WTC11 (cell line): ENCODE measurements around the gene GIMAP4. TPM values are rescaled to one million over a fixed set of nuclear protein-coding genes. Genes with fewer than 3 reads are reported as not detected.

Experiments used
- ATAC-seq: fragments of 200-7000 bp; cut with Tn5 transposase; 2 replicates; pipeline ENCODE4 v1.10.0; 2021; ENCODE audit warnings: mild to moderate bottlenecking, moderate library complexity
- CTCF ChIA-PET: fragments of 300-600 bp; sonication (Branson Sonifier 250); formaldehyde crosslinking; loops from one replicate; lab custom pipeline; 2021; ENCODE audit warnings: antibody characterized with exemption; lab: Charles Lee
- POLR2A ChIA-PET: fragments of 350-600 bp; sonication (Branson Sonifier 250); formaldehyde crosslinking; loops from one replicate; lab custom pipeline; 2021; ENCODE audit warnings: antibody characterized with exemption; lab: Charles Lee
- DNase-seq: peaks from one replicate; pipeline ENCODE4 v3.0.0; 2021; ENCODE audit warnings: low spot score
- H3K27ac Mint-ChIP-seq: 2 replicates; pipeline ENCODE4 v1.8.0; 2021; ENCODE audit warnings: mixed read lengths
- H3K27me3 Mint-ChIP-seq: 2 replicates; pipeline ENCODE4 v1.8.0; 2021; ENCODE audit warnings: low read depth, mild to moderate bottlenecking, moderate library complexity, mixed read lengths
- H3K36me3 Mint-ChIP-seq: 2 replicates; pipeline ENCODE4 v1.8.0; 2021; ENCODE audit warnings: mixed read lengths
- H3K4me1 Mint-ChIP-seq: 2 replicates; pipeline ENCODE4 v1.8.0; 2022; ENCODE audit warnings: mixed read lengths
- H3K4me3 Mint-ChIP-seq: 2 replicates; pipeline ENCODE4 v1.8.0; 2021; ENCODE audit warnings: mild to moderate bottlenecking, moderate library complexity, mixed read lengths
- H3K9me3 Mint-ChIP-seq: 2 replicates; pipeline ENCODE4 v1.8.0; 2021; ENCODE audit warnings: mixed read lengths
- AFF4 ChIP-seq: sonication (generic); formaldehyde crosslinking; IDR thresholded peaks from 2 replicates; pipeline ENCODE4 v1.8.1; 2023; ENCODE audit warnings: mild to moderate bottlenecking, missing genetic modification reagents, borderline replicate concordance
- ATF6 ChIP-seq: sonication (generic); formaldehyde crosslinking; IDR thresholded peaks from 2 replicates; pipeline ENCODE4 v1.8.1; 2023; ENCODE audit warnings: mild to moderate bottlenecking, missing genetic modification reagents
- CREB1 ChIP-seq: sonication (generic); formaldehyde crosslinking; IDR thresholded peaks from 2 replicates; pipeline ENCODE4 v1.8.0; 2023; ENCODE audit warnings: mild to moderate bottlenecking, missing genetic modification reagents
- OVOL2 ChIP-seq: fragments of 250-450 bp; sonication (Bioruptor Pico); IDR thresholded peaks from 2 replicates; pipeline ENCODE4 v1.9.0; 2021; ENCODE audit warnings: mild to moderate bottlenecking, borderline replicate concordance
- PREB ChIP-seq: sonication (generic); formaldehyde crosslinking; IDR thresholded peaks from 2 replicates; pipeline ENCODE4 v1.8.1; 2022; ENCODE audit warnings: mild to moderate bottlenecking, missing genetic modification reagents, moderate library complexity, borderline replicate concordance
- PRRX2 ChIP-seq: fragments of 250-450 bp; sonication (Bioruptor Pico); IDR thresholded peaks from 2 replicates; pipeline ENCODE4 v1.8.0; 2021; ENCODE audit warnings: mild to moderate bottlenecking
- STAT6 ChIP-seq: sonication (generic); formaldehyde crosslinking; conservative IDR thresholded peaks from 2 replicates; pipeline ENCODE4 v1.8.1; 2023; ENCODE audit warnings: mild to moderate bottlenecking, low read depth, missing genetic modification reagents, moderate library complexity
- ZNF317 ChIP-seq: sonication (generic); formaldehyde crosslinking; IDR thresholded peaks from 2 replicates; pipeline ENCODE4 v1.8.1; 2023; ENCODE audit warnings: low read depth, mild to moderate bottlenecking, moderate library complexity, missing genetic modification reagents, borderline replicate concordance
- ZNF512 ChIP-seq: sonication (generic); formaldehyde crosslinking; IDR thresholded peaks from 2 replicates; pipeline ENCODE4 v1.8.1; 2022; ENCODE audit warnings: missing genetic modification reagents, borderline replicate concordance
- ZNF532 ChIP-seq: fragments of 250-450 bp; sonication (Bioruptor Pico); IDR thresholded peaks from 2 replicates; pipeline ENCODE4 v1.9.0; 2021; ENCODE audit warnings: mild to moderate bottlenecking, borderline replicate concordance
- total RNA-seq: library from RNA; stranded (reverse); gene quantifications from 3 replicates; pipeline ENCODE4 v1.2.3, GENCODE V29; 2021

GIMAP4 gene
- total RNA-seq, 1 experiment from 2014 or later: 0.28 TPM

GRCh38 chr7:150569245-150569955 lies 2.2 kb downstream of the GIMAP4 start (continued):
- TF ChIP-seq ATF6 (CRISPR knock-in tag) (no peak), OVOL2 (no peak)
- TF ChIP-seq, all 79 proteins: peak for 0

GRCh38 chr7:150570556-150571465 lies 3.6 kb downstream of the GIMAP4 start:
- no peak for ATAC-seq
- Mint-ChIP-seq H3K9me3 (peaks cover 13% of the 10 kb centered on the region), H3K27me3 (peaks cover 9% of the 10 kb centered on the region), H3K27ac (no peak overlapping the region), H3K4me3 (no peak overlapping the region), H3K4me1 (peaks cover 19% of the 10 kb centered on the region), H3K36me3 (no peaks in the 10 kb centered on the region)
- DNase-seq: no peak
- POLR2A ChIA-PET: no interaction called here
- TF ChIP-seq AFF4 (CRISPR knock-in tag) (no peak), PRRX2 (CRISPR knock-in tag) (no peak), ZNF512 (CRISPR knock-in tag) (no peak), ZNF532 (no peak), STAT6 (CRISPR knock-in tag) (no peak), CREB1 (CRISPR knock-in tag) (no peak), PREB (CRISPR knock-in tag) (no peak), ZNF317 (CRISPR knock-in tag) (no peak)
- CTCF ChIA-PET: no interaction called here
